OCI-LY1 (cell line): ENCODE results near the gene ZNF576.

Source experiments
- H2AFZ ChIP-seq: fragments of 200-600 bp; sonication (generic), shearing (Covaris generic); 2 replicates; pipeline ENCODE4 v1.6.0; 2014; ENCODE audit warnings: antibody characterized with exemption, mild to moderate bottlenecking, low read length
- H3F3A ChIP-seq: fragments of 200-600 bp; sonication (generic), shearing (Covaris generic); 2 replicates; pipeline ENCODE4 v1.6.0; 2014; ENCODE audit warnings: mild to moderate bottlenecking, antibody characterized with exemption, low read length, moderate library complexity; ENCODE audit not compliant: insufficient read depth
- H3K27ac ChIP-seq: fragments of 200-600 bp; sonication (generic); 2 replicates; pipeline ENCODE4 v1.5.1; 2014; ENCODE audit warnings: low read length, mixed run types, mild to moderate bottlenecking, low read depth; ENCODE audit not compliant: poor library complexity, severe bottlenecking
- H3K27me3 ChIP-seq: fragments of 200-600 bp; sonication (generic); 2 replicates; pipeline ENCODE4 v1.6.0; 2014; ENCODE audit warnings: antibody characterized with exemption, mild to moderate bottlenecking, low read length, moderate library complexity; ENCODE audit not compliant: insufficient read depth
- H3K36me3 ChIP-seq: fragments of 200-600 bp; sonication (generic); 2 replicates; pipeline ENCODE4 v1.6.1; 2014; ENCODE audit warnings: mild to moderate bottlenecking, antibody characterized with exemption, low read length, moderate library complexity, mixed read lengths; ENCODE audit not compliant: insufficient read depth
- H3K4me1 ChIP-seq: fragments of 200-600 bp; sonication (generic); 2 replicates; pipeline ENCODE4 v1.5.1; 2014; ENCODE audit warnings: mild to moderate bottlenecking, low read length, moderate library complexity; ENCODE audit not compliant: insufficient read depth, severe bottlenecking
- H3K4me2 ChIP-seq: fragments of 200-600 bp; sonication (generic), shearing (Covaris generic); 2 replicates; pipeline ENCODE4 v1.6.1; 2014; ENCODE audit warnings: low read length
- H3K4me3 ChIP-seq: fragments of 200-600 bp; sonication (generic); 2 replicates; pipeline ENCODE4 v1.5.1; 2014; ENCODE audit warnings: low read length, low read depth, mild to moderate bottlenecking, mixed read lengths; ENCODE audit not compliant: poor library complexity, severe bottlenecking
- H3K79me2 ChIP-seq: fragments of 200-600 bp; shearing (Covaris generic); 2 replicates; pipeline ENCODE4 v1.6.1; 2016; ENCODE audit warnings: mixed run types, low read length, mixed read lengths; ENCODE audit not compliant: insufficient read depth
- H3K9ac ChIP-seq: fragments of 200-600 bp; sonication (generic), shearing (Covaris generic); 2 replicates; pipeline ENCODE4 v1.6.1; 2014; ENCODE audit warnings: mild to moderate bottlenecking, low read length, mixed read lengths
- H3K9me2 ChIP-seq: fragments of 200-600 bp; sonication (generic), shearing (Covaris generic); 2 replicates; pipeline ENCODE4 v1.6.1; 2014; ENCODE audit warnings: low read depth, mild to moderate bottlenecking, low read length, mixed read lengths
- H3K9me3 ChIP-seq: fragments of 200-600 bp; shearing (Covaris generic); 2 replicates; pipeline ENCODE4 v1.6.1; 2014; ENCODE audit warnings: low read length, mixed read lengths
- H4K20me1 ChIP-seq: fragments of 200-600 bp; sonication (generic), shearing (Covaris generic); 2 replicates; pipeline ENCODE4 v1.6.0; 2016; ENCODE audit warnings: mild to moderate bottlenecking, low read length; ENCODE audit not compliant: insufficient read depth
- EZH2 ChIP-seq: fragments of 200-600 bp; sonication (generic), shearing (Covaris generic); IDR thresholded peaks from 2 replicates; pipeline ENCODE4 v1.8.0; 2017; ENCODE audit warnings: borderline replicate concordance, mixed run types, mild to moderate bottlenecking, antibody characterized with exemption, low read length, moderate library complexity, mixed read lengths
- TF ChIP-seq, protein P1 (sequence below): fragments of 200-600 bp; sonication (generic), shearing (Covaris generic); IDR thresholded peaks from 2 replicates; pipeline ENCODE4 v1.5.1; 2017; ENCODE audit warnings: mild to moderate bottlenecking, antibody characterized with exemption, low read length, moderate library complexity, mixed read lengths

Gene ZNF576

DNA sequence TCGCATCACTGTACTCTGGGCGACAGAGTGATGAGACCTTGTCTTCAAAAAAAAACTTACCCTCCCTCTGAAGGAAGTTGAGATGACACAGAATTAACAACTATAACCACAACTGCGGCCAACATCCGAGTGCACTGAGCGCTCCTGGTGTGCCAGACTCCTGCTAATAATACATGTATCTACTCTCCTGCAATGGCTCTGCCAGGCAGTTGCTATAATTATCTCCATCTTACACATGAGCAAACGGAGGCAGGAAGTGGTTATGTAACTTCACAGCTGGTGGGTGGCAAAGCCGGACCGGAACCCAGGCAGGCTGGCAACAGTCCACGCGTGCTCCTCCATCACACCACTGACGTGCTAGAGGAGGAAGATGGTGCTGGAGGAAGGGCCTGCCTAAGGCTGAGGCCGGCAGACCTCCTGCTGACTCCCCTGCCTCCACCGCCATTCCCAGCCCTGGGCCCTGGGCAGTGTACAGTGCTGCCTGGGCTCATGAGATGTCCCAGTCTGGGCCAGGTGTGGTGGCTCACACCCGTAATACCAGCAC lies 33.6 kb upstream of the ZNF576 start:
- Histone ChIP-seq H4K20me1 (no peaks in the 10 kb centered on the region), H3K9me2 (no peaks in the 10 kb centered on the region), H3F3A (no peaks in the 10 kb centered on the region), H3K4me2 (peak overlapping the region; percentile 5; the same call in 1 of the 2 replicates), H3K9me3 (no peaks in the 10 kb centered on the region), H3K9ac (no peak overlapping the region), H3K4me1 (peaks cover 28% of the 10 kb centered on the region), H3K27me3 (no peaks in the 10 kb centered on the region), H3K79me2 (no peaks in the 10 kb centered on the region), H3K27ac (peak overlapping the region; percentile 72), H3K36me3 (peaks cover 14% of the 10 kb centered on the region; the same call in 1 of the 2 replicates), H3K4me3 (no peak overlapping the region), H2AFZ (no peak overlapping the region)
- TF ChIP-seq, protein P1, sequence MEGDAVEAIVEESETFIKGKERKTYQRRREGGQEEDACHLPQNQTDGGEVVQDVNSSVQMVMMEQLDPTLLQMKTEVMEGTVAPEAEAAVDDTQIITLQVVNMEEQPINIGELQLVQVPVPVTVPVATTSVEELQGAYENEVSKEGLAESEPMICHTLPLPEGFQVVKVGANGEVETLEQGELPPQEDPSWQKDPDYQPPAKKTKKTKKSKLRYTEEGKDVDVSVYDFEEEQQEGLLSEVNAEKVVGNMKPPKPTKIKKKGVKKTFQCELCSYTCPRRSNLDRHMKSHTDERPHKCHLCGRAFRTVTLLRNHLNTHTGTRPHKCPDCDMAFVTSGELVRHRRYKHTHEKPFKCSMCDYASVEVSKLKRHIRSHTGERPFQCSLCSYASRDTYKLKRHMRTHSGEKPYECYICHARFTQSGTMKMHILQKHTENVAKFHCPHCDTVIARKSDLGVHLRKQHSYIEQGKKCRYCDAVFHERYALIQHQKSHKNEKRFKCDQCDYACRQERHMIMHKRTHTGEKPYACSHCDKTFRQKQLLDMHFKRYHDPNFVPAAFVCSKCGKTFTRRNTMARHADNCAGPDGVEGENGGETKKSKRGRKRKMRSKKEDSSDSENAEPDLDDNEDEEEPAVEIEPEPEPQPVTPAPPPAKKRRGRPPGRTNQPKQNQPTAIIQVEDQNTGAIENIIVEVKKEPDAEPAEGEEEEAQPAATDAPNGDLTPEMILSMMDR, result no peak
- no peak for TF ChIP-seq EZH2

DNA sequence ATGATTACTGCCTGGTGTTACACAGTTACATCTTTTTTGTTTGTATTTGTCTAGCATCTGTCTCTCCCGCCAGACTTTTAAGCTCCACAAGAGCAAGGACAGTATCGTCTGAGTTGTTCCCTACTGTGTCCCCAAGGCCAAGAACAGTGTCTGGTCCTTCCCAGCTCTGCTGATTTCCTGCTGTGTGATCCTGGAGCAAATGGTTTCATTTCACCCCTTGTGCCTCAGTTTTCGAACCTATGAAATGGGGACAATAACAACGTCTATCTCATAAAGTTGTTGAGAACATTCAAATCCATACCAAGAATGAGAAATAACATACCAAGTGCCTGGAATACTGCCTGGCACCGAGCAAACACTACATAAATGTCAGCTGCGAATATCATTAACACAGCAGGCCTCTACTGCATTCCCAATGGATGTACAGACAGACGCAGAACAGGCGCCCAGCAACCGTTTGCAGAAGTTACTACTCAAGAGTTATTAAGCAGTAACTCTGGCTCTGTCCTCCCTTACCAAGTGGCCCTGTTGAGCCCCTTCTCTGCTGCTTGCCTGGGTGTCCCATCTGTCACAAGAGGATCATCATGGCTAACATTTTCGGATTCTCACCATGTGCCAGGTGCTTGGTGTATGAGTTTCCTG lies 32.5 kb upstream of the ZNF576 start:
- Histone ChIP-seq H3K36me3 (peaks cover 14% of the 10 kb centered on the region; the same call in 1 of the 2 replicates), H4K20me1 (no peaks in the 10 kb centered on the region), H3K27me3 (no peaks in the 10 kb centered on the region), H3K4me3 (no peak overlapping the region), H3K9me2 (no peaks in the 10 kb centered on the region), H3K9ac (no peak overlapping the region), H2AFZ (no peak overlapping the region), H3F3A (no peaks in the 10 kb centered on the region), H3K79me2 (no peaks in the 10 kb centered on the region), H3K27ac (peak overlapping the region; percentile 72), H3K4me2 (no peak overlapping the region), H3K4me1 (peaks cover 28% of the 10 kb centered on the region), H3K9me3 (no peaks in the 10 kb centered on the region)
- TF ChIP-seq EZH2, result no peak
- TF ChIP-seq, protein P1, result no peak

DNA sequence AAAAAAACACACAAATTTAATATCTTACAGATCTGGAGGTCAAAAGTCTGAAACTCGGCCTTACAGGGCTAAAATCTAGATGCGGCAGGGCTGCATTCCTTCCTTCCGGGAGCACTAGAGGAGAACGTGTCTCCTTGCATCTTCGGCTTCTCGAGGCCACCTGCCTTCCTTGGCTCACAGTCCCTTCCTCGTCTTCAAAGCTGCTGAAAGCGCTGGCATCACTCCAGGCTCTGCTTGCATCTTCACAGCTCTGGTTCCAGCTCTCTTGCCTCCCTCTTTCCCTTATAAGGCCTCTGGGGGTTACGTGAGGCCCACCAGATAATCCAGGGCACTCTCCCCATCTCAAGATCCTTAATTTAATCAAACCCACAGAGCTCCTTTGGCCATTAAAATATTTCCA lies 31.6 kb upstream of the ZNF576 start:
- TF ChIP-seq EZH2, result no peak
- TF ChIP-seq, protein P1, result no peak
- H3K27ac ChIP-seq, result no peak overlapping the region
- H3K79me2 ChIP-seq, result no peaks in the 10 kb centered on the region
- peaks cover 14% of the 10 kb centered on the region; the same call in 1 of the 2 replicates for H3K36me3 ChIP-seq
- H3K4me3 ChIP-seq, result no peak overlapping the region
- H3K9me2 ChIP-seq, result no peaks in the 10 kb centered on the region
- H2AFZ ChIP-seq, result no peak overlapping the region
- no peaks in the 10 kb centered on the region for H4K20me1 ChIP-seq
- peaks cover 28% of the 10 kb centered on the region for H3K4me1 ChIP-seq
- no peaks in the 10 kb centered on the region for H3K27me3 ChIP-seq
- H3F3A ChIP-seq, result no peaks in the 10 kb centered on the region
- H3K9ac ChIP-seq, result no peak overlapping the region
- H3K4me2 ChIP-seq, result no peak overlapping the region
- H3K9me3 ChIP-seq, result no peaks in the 10 kb centered on the region
